Upper lobe of left lung (tissue), 4 donors: ENCODE measurements around the gene ENOPH1.

Experiments used
- POLR2A ChIP-seq, 4 donors: fragments of 450-650 bp; IDR thresholded peaks; one replicate each; pipeline ENCODE4 v1.5.1; 2016 to 2017; ENCODE audit warnings: antibody characterized with exemption in 4 of 4, mild to moderate bottlenecking in 2 of 4
- TF ChIP-seq, protein P1 (sequence below), 6 experiments: fragments of 450-650 bp in 4 of 6; fragments of 200-600 bp in 2 of 6; sonication (generic) in 2 of 6; IDR thresholded peaks; one replicate each; pipeline ENCODE4 v1.5.1; 2016 to 2019; ENCODE audit warnings: antibody characterized with exemption in 6 of 6

GRCh38 chr4:82423245-82424054 is 6.9 kb upstream of the ENOPH1 start:
- TF ChIP-seq, protein P1, sequence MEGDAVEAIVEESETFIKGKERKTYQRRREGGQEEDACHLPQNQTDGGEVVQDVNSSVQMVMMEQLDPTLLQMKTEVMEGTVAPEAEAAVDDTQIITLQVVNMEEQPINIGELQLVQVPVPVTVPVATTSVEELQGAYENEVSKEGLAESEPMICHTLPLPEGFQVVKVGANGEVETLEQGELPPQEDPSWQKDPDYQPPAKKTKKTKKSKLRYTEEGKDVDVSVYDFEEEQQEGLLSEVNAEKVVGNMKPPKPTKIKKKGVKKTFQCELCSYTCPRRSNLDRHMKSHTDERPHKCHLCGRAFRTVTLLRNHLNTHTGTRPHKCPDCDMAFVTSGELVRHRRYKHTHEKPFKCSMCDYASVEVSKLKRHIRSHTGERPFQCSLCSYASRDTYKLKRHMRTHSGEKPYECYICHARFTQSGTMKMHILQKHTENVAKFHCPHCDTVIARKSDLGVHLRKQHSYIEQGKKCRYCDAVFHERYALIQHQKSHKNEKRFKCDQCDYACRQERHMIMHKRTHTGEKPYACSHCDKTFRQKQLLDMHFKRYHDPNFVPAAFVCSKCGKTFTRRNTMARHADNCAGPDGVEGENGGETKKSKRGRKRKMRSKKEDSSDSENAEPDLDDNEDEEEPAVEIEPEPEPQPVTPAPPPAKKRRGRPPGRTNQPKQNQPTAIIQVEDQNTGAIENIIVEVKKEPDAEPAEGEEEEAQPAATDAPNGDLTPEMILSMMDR (IDR thresholded peaks at IDR 0.05): no peak
- TF ChIP-seq POLR2A (IDR thresholded peaks at IDR 0.05): no peak
